H9 (cell line): Measurements from ENCODE around the gene CDX2. TPM values are rescaled to one million over a fixed set of nuclear protein-coding genes. Genes with fewer than 3 reads are reported as not detected.

Source experiments
- DNase-seq: peaks from one replicate; pipeline ENCODE4 v3.0.0-alpha.2; 2017
- H2AFZ ChIP-seq: one replicate; pipeline ENCODE4 v1.6.1; 2013; ENCODE audit warnings: mild to moderate bottlenecking, low read length, control low read depth, moderate library complexity
- H2AK5ac ChIP-seq: 2 replicates; pipeline ENCODE4 v1.6.1; 2013; ENCODE audit warnings: low read length, control low read depth, mixed read lengths; ENCODE audit not compliant: insufficient read length
- H2BK120ac ChIP-seq: one replicate; pipeline ENCODE4 v1.6.1; 2013; ENCODE audit warnings: low read depth, mild to moderate bottlenecking, low read length, control low read depth, inconsistent platforms; ENCODE audit not compliant: poor library complexity, severe bottlenecking
- H2BK12ac ChIP-seq: 2 replicates; pipeline ENCODE4 v1.6.1; 2013; ENCODE audit warnings: low read length, control low read depth, mixed read lengths, low read depth; ENCODE audit not compliant: insufficient read length
- H2BK15ac ChIP-seq: 2 replicates; pipeline ENCODE4 v1.6.1; 2013; ENCODE audit warnings: low read depth, low read length, control low read depth
- H2BK20ac ChIP-seq: one replicate; pipeline ENCODE4 v1.6.1; 2013; ENCODE audit warnings: low read depth, mild to moderate bottlenecking, low read length, control low read depth, inconsistent platforms; ENCODE audit not compliant: poor library complexity, severe bottlenecking
- H2BK5ac ChIP-seq: 2 replicates; pipeline ENCODE4 v1.6.1; 2013; ENCODE audit warnings: low read length, control low read depth, mixed read lengths; ENCODE audit not compliant: insufficient read length
- H3K14ac ChIP-seq: 2 replicates; pipeline ENCODE4 v1.6.1; 2013; ENCODE audit warnings: low read length, control low read depth; ENCODE audit not compliant: insufficient read depth
- H3K18ac ChIP-seq: 2 replicates; pipeline ENCODE4 v1.6.1; 2013; ENCODE audit warnings: low read depth, mild to moderate bottlenecking, mixed read lengths, low read length, control low read depth; ENCODE audit not compliant: insufficient read length
- H3K23ac ChIP-seq: 2 replicates; pipeline ENCODE4 v1.6.1; 2013; ENCODE audit warnings: low read length, control low read depth, mixed read lengths, low read depth; ENCODE audit not compliant: insufficient read length
- H3K23me2 ChIP-seq: 2 replicates; pipeline ENCODE4 v1.6.1; 2013; ENCODE audit warnings: low read depth, mild to moderate bottlenecking, mixed read lengths, low read length, control low read depth; ENCODE audit not compliant: insufficient read length, poor library complexity, severe bottlenecking
- H3K27ac ChIP-seq: 2 replicates; pipeline ENCODE4 v1.5.1; 2013; ENCODE audit warnings: low read length, control low read depth, mixed read lengths, low read depth; ENCODE audit not compliant: insufficient read length
- H3K27me3 ChIP-seq: 2 replicates; pipeline ENCODE4 v1.6.1; 2013; ENCODE audit warnings: low read length, control low read depth, inconsistent platforms; ENCODE audit not compliant: insufficient read depth
- H3K4ac ChIP-seq: 2 replicates; pipeline ENCODE4 v1.6.1; 2013; ENCODE audit warnings: low read depth, mild to moderate bottlenecking, control low read depth, inconsistent platforms, low read length, moderate library complexity
- H3K4me1 ChIP-seq: 2 replicates; pipeline ENCODE4 v1.6.1; 2013; ENCODE audit warnings: low read length, control low read depth, inconsistent platforms; ENCODE audit not compliant: insufficient read depth
- H3K4me2 ChIP-seq: 2 replicates; pipeline ENCODE4 v1.6.1; 2013; ENCODE audit warnings: low read length, control low read depth, mixed read lengths; ENCODE audit not compliant: insufficient read length, insufficient read depth
- H3K56ac ChIP-seq: 2 replicates; pipeline ENCODE4 v1.6.1; 2013; ENCODE audit warnings: low read depth, mild to moderate bottlenecking, mixed read lengths, low read length, control low read depth; ENCODE audit not compliant: insufficient read length
- H3K79me1 ChIP-seq: 2 replicates; pipeline ENCODE4 v1.6.1; 2013; ENCODE audit warnings: low read depth, mild to moderate bottlenecking, moderate library complexity, low read length, control low read depth, inconsistent platforms; ENCODE audit not compliant: insufficient read depth, poor library complexity, severe bottlenecking
- H3K79me2 ChIP-seq: 2 replicates; pipeline ENCODE4 v1.6.1; 2013; ENCODE audit warnings: low read length, control low read depth, inconsistent platforms; ENCODE audit not compliant: insufficient read depth
- H3K9ac ChIP-seq: 2 replicates; pipeline ENCODE4 v1.6.1; 2013; ENCODE audit warnings: low read length, control low read depth, mixed read lengths; ENCODE audit not compliant: insufficient read length; ENCODE audit errors: extremely low read depth
- H3K9me3 ChIP-seq: one replicate; pipeline ENCODE4 v1.6.1; 2013; ENCODE audit warnings: low read depth, low read length, inconsistent platforms; ENCODE audit not compliant: control insufficient read depth
- H3T11ph ChIP-seq: one replicate; pipeline ENCODE4 v1.6.1; 2013; ENCODE audit warnings: mild to moderate bottlenecking, low read length, control low read depth, inconsistent platforms
- H4K20me1 ChIP-seq: one replicate; pipeline ENCODE4 v1.6.1; 2013; ENCODE audit not compliant: control insufficient read depth, insufficient read length, insufficient read depth
- H4K5ac ChIP-seq: 2 replicates; pipeline ENCODE4 v1.6.1; 2013; ENCODE audit warnings: low read depth, mild to moderate bottlenecking, mixed read lengths, low read length, control low read depth; ENCODE audit not compliant: insufficient read length
- H4K8ac ChIP-seq: replicated peaks from 2 replicates; pipeline ENCODE4 v1.6.1; 2013; ENCODE audit warnings: low read length, control low read depth, mixed read lengths, low read depth; ENCODE audit not compliant: insufficient read length
- H4K91ac ChIP-seq: 2 replicates; pipeline ENCODE4 v1.6.1; 2013; ENCODE audit warnings: low read depth, mild to moderate bottlenecking, moderate library complexity, mixed read lengths, low read length, control low read depth; ENCODE audit not compliant: insufficient read length
- H3K27ac Mint-ChIP-seq, 3 experiments: 2 replicates in 2 of 3; 3 replicates in 1 of 3; pipeline ENCODE4 v1.8.0; 2020 to 2021; ENCODE audit warnings: mixed read lengths in 3 of 3, mild to moderate bottlenecking in 1 of 3, moderate library complexity in 1 of 3
- H3K27me3 Mint-ChIP-seq: 2 replicates; pipeline ENCODE4 v1.8.0; 2021; ENCODE audit warnings: low read depth, mild to moderate bottlenecking, moderate library complexity, mixed read lengths
- H3K36me3 Mint-ChIP-seq, 3 experiments: 2 replicates in 2 of 3; 3 replicates in 1 of 3; pipeline ENCODE4 v1.8.0; 2020 to 2021; ENCODE audit warnings: low read depth in 3 of 3, mixed read lengths in 3 of 3; ENCODE audit not compliant: insufficient read depth in 1 of 3
- H3K4me1 Mint-ChIP-seq, 2 experiments: 2 replicates each; pipeline ENCODE4 v1.8.0; 2020; ENCODE audit warnings: mixed read lengths in 2 of 2
- H3K4me3 Mint-ChIP-seq, 2 experiments: 2 replicates in 1 of 2; 3 replicates in 1 of 2; pipeline ENCODE4 v1.8.0; 2020 to 2021; ENCODE audit warnings: mild to moderate bottlenecking in 2 of 2, mixed read lengths in 2 of 2, moderate library complexity in 1 of 2
- H3K9me3 Mint-ChIP-seq, 2 experiments: 2 replicates in 1 of 2; 3 replicates in 1 of 2; pipeline ENCODE4 v1.8.0; 2020; ENCODE audit warnings: mild to moderate bottlenecking in 2 of 2, mixed read lengths in 2 of 2, moderate library complexity in 1 of 2
- WGBS: extraction: QIAGEN DNeasy Blood & Tissue Kit; methylation state at CpG from one replicate; pipeline ENCODE4 v1.1.7; 2013; ENCODE audit warnings: missing lambda C conversion rate, low lambda C conversion rate, mixed read lengths; ENCODE audit not compliant: insufficient read length; ENCODE audit errors: extremely low coverage; 5-methylcytosine and 5-hydroxymethylcytosine counted together
- total RNA-seq: library from RNA; stranded (reverse); gene quantifications from 2 replicates; pipeline ENCODE4 v1.2.1, GENCODE V29; 2021
- TF ChIP-seq, protein P1 (sequence below): fragments of 200-600 bp; sonication (generic); conservative IDR thresholded peaks from 3 replicates; pipeline ENCODE4 v1.8.0; 2021; ENCODE audit warnings: antibody characterized with exemption, mild to moderate bottlenecking

Gene CDX2
- total RNA-seq, 1 experiment from 2014 or later, result not detected

DNA sequence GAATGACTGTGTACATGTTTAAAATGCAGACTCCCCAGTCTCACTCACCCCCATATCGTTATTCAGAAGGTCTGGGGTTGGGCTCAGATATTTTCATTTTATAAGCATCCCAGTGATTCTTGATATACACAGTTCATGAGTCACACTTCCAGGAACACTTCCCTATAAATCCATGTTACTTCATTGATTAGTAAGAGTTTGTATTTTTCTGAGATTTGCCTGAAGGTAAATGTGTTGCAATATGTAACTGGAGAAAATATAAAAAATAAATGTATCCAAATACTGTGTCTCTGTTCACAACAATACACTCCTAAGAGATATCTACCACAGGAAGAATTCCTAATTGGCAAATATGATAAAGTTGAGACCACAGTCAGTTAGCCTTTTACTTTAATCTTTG, 56.0 kb downstream of the CDX2 start:
- Histone ChIP-seq H2BK15ac (no peak overlapping the region), H3K27me3 (peaks cover 33% of the 10 kb centered on the region), H3K23me2 (no peaks in the 10 kb centered on the region), H2BK20ac (no peak overlapping the region), H4K8ac (no peak overlapping the region), H3K23ac (no peak overlapping the region), H2BK5ac (no peak overlapping the region), H4K20me1 (no peaks in the 10 kb centered on the region), H3K9me3 (no peaks in the 10 kb centered on the region), H3K4me2 (no peak overlapping the region), H2BK120ac (no peak overlapping the region), H4K91ac (no peak overlapping the region), H3K79me2 (no peaks in the 10 kb centered on the region), H4K5ac (no peak overlapping the region), H3K4me1 (no peaks in the 10 kb centered on the region; the same call in 1 of the 2 replicates), H2AK5ac (no peak overlapping the region), H3K56ac (no peak overlapping the region), H2AFZ (no peak overlapping the region), H3K14ac (no peak overlapping the region), H3T11ph (no peak overlapping the region), H2BK12ac (no peak overlapping the region), H3K27ac (no peak overlapping the region), H3K4ac (no peak overlapping the region), H3K79me1 (no peaks in the 10 kb centered on the region), H3K18ac (no peak overlapping the region), H3K9ac (no peak overlapping the region)
- H3K4me3 Mint-ChIP-seq, result no peak overlapping the region
- WGBS, result no CpG with 5 or more reads among the region's 1 CpG
- H3K27ac Mint-ChIP-seq, result no peak overlapping the region
- peaks cover 13 to 22% of the 10 kb centered on the region in 2 experiments for H3K4me1 Mint-ChIP-seq
- H3K27me3 Mint-ChIP-seq, result peaks cover 100% of the 10 kb centered on the region
- no peaks in the 10 kb centered on the region for H3K36me3 Mint-ChIP-seq
- H3K9me3 Mint-ChIP-seq, result peaks cover 0 to 13% of the 10 kb centered on the region in 2 experiments; a peak in 3 of 5 replicates
- TF ChIP-seq, protein P1, sequence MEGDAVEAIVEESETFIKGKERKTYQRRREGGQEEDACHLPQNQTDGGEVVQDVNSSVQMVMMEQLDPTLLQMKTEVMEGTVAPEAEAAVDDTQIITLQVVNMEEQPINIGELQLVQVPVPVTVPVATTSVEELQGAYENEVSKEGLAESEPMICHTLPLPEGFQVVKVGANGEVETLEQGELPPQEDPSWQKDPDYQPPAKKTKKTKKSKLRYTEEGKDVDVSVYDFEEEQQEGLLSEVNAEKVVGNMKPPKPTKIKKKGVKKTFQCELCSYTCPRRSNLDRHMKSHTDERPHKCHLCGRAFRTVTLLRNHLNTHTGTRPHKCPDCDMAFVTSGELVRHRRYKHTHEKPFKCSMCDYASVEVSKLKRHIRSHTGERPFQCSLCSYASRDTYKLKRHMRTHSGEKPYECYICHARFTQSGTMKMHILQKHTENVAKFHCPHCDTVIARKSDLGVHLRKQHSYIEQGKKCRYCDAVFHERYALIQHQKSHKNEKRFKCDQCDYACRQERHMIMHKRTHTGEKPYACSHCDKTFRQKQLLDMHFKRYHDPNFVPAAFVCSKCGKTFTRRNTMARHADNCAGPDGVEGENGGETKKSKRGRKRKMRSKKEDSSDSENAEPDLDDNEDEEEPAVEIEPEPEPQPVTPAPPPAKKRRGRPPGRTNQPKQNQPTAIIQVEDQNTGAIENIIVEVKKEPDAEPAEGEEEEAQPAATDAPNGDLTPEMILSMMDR, result no peak
- DNase-seq, result no peak
